Ascending aorta (tissue), 2 donors: Measurements from ENCODE around the gene EXOC3. TPM values are rescaled to one million over a fixed set of nuclear protein-coding genes. Genes with fewer than 3 reads are reported as not detected.

Experiments used
- DNase-seq, 2 donors: peaks; one replicate each; pipeline ENCODE4 v3.0.0-alpha.2; 2019; ENCODE audit warnings: low spot score in 2 of 2
- H3K27ac ChIP-seq, 2 donors: fragments of 200-600 bp; sonication (generic); one replicate each; pipeline ENCODE4 v1.5.1; 2016 to 2017; ENCODE audit warnings: mild to moderate bottlenecking in 1 of 2
- H3K27me3 ChIP-seq: fragments of 200-600 bp; sonication (generic); one replicate; pipeline ENCODE4 v1.5.1; 2017
- H3K36me3 ChIP-seq, 2 donors: fragments of 200-600 bp; sonication (generic); one replicate each; pipeline ENCODE4 v1.5.1; 2016
- H3K4me1 ChIP-seq, 2 donors: fragments of 200-600 bp; sonication (generic); one replicate each; pipeline ENCODE4 v1.5.1; 2016 to 2017; ENCODE audit warnings: mild to moderate bottlenecking in 1 of 2
- H3K4me3 ChIP-seq, 2 donors: fragments of 200-600 bp; sonication (generic); one replicate each; pipeline ENCODE4 v1.5.1; 2016 to 2017; ENCODE audit warnings: mild to moderate bottlenecking in 1 of 2
- H3K9me3 ChIP-seq, 2 donors: fragments of 200-600 bp; sonication (generic); one replicate each; pipeline ENCODE4 v1.5.1; 2016
- CTCF ChIP-seq, 3 experiments: fragments of 200-600 bp in 2 of 3; fragments of 450-650 bp in 1 of 3; sonication (generic) in 2 of 3; IDR thresholded peaks; one replicate each; pipeline ENCODE4 v1.5.1; 2016 to 2019; ENCODE audit warnings: antibody characterized with exemption in 3 of 3, mild to moderate bottlenecking in 1 of 3, moderate library complexity in 1 of 3
- intact Hi-C: fragments of 100-400 bp; cut with DNase I; formaldehyde crosslinking; loops from one replicate; pipeline ENCODE4 v1.15.1; 2023
- total RNA-seq: library from RNA; depleted of rRNA; stranded (reverse); fragments of >200 nt; gene quantifications from one replicate; pipeline ENCODE4 v1.1.0, GENCODE V29; 2016

Gene EXOC3
- total RNA-seq, 1 donor from 2014 or later = 56.7 TPM

GRCh38 chr5:475704-476101, 32.7 kb downstream of the EXOC3 start:
- DNase-seq = no peak
- Histone ChIP-seq H3K9me3 (no peaks in the 10 kb centered on the region), H3K27ac (no peak overlapping the region), H3K4me3 (peak overlapping the region in 1 of 2 donors; percentile 100), H3K36me3 (peaks cover 0 to 4% of the 10 kb centered on the region in 2 donors), H3K27me3 (peaks cover 11% of the 10 kb centered on the region), H3K4me1 (peaks cover 10 to 15% of the 10 kb centered on the region in 2 donors)
- intact Hi-C loops = loop anchor here (10.0 kb wide), 1 partner anchor 1329 kb away; the partner anchor contains the start of gene NDUFS6
- no peak for TF ChIP-seq CTCF (IDR thresholded peaks at IDR 0.05)

- DNase-seq = no peak
- Histone ChIP-seq H3K27me3 (peaks cover 11% of the 10 kb centered on the region), H3K36me3 (no peaks in the 10 kb centered on the region), H3K9me3 (no peaks in the 10 kb centered on the region), H3K4me3 (no peak overlapping the region), H3K4me1 (peaks cover 10 to 15% of the 10 kb centered on the region in 2 donors), H3K27ac (no peak overlapping the region)
- no peak for TF ChIP-seq CTCF (IDR thresholded peaks at IDR 0.05)
- intact Hi-C loops = loop anchor here (10.0 kb wide), 1 partner anchor 1329 kb away; the partner anchor contains the start of gene NDUFS6
These were observed 33.3 kb downstream of the EXOC3 start for GRCh38 chr5:476102-476813.

GRCh38 chr5:476814-477175, 33.8 kb downstream of the EXOC3 start:
- Histone ChIP-seq H3K4me1 (peaks cover 10 to 13% of the 10 kb centered on the region in 2 donors), H3K36me3 (no peaks in the 10 kb centered on the region), H3K9me3 (no peaks in the 10 kb centered on the region), H3K27ac (no peak overlapping the region), H3K27me3 (peaks cover 11% of the 10 kb centered on the region), H3K4me3 (no peak overlapping the region)
- intact Hi-C loops = loop anchor here (10.0 kb wide), 1 partner anchor 1328 kb away; the partner anchor contains the start of gene NDUFS6
- DNase-seq = no peak
- TF ChIP-seq CTCF (IDR thresholded peaks at IDR 0.05) = no peak

- TF ChIP-seq CTCF (IDR thresholded peaks at IDR 0.05) = no peak
- DNase-seq = no peak
- Histone ChIP-seq H3K4me3 (no peak overlapping the region), H3K36me3 (no peaks in the 10 kb centered on the region), H3K4me1 (peaks cover 7 to 9% of the 10 kb centered on the region in 2 donors), H3K9me3 (no peaks in the 10 kb centered on the region), H3K27me3 (peaks cover 11% of the 10 kb centered on the region), H3K27ac (no peak overlapping the region)
- intact Hi-C loops = loop anchor here (10.0 kb wide), 1 partner anchor 1328 kb away; the partner anchor contains the start of gene NDUFS6
These were observed 34.3 kb downstream of the EXOC3 start for GRCh38 chr5:477247-477646.

GRCh38 chr5:477871-478270, 34.9 kb downstream of the EXOC3 start:
- Histone ChIP-seq H3K27ac (no peak overlapping the region), H3K27me3 (peaks cover 11% of the 10 kb centered on the region), H3K4me3 (no peak overlapping the region), H3K4me1 (peaks cover 7 to 8% of the 10 kb centered on the region in 2 donors), H3K36me3 (no peaks in the 10 kb centered on the region), H3K9me3 (no peaks in the 10 kb centered on the region)
- no peak for TF ChIP-seq CTCF (IDR thresholded peaks at IDR 0.05)
- intact Hi-C loops = loop anchor here (10.0 kb wide), 1 partner anchor 1327 kb away; the partner anchor contains the start of gene NDUFS6
- no peak for DNase-seq
